GM19468 (cell line): ENCODE results near the gene TMEM61.
"Not testable (repeated sequence)": the region's sequence is repeated elsewhere in the genome, so short reads cannot be mapped to it uniquely, and the experiment has no call there.

ENCODE experiments used
- ATAC-seq: cut with Tn5 transposase; IDR thresholded peaks from one replicate; pipeline ENCODE4 v1.9.1; 2021; ENCODE audit warnings: mild to moderate bottlenecking, moderate library complexity, moderate number of reproducible peaks; ENCODE audit not compliant: unreplicated experiment; ENCODE audit errors: extremely low read depth

Gene TMEM61

DNA sequence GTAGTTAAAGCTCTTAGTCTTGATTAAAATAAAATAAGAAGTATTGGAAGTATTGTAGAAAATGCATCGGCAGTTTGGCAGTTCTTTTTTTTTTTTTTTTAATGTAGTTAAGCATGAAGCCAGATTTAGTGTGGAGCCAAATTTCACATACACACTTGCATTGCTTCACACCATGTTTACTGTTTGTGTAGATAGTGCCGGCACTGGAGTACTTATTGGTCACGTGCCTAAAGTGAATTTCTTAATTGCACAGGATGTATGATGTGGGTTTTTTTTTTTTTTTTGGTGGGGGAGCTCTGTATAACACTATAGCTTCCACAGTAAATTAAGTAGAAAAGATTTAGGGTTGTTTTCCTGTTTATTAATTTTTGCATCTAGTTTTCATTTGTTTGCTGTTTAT is 21.2 kb upstream of the TMEM61 start:
- no peak for ATAC-seq

- no peak for ATAC-seq
These were observed 17.6 kb upstream of the TMEM61 start for GRCh38 chr1:54962612-54963395.

GRCh38 chr1:54963829-54964228 is 16.6 kb upstream of the TMEM61 start:
- not testable (repeated sequence) for ATAC-seq

- ATAC-seq, result peak; percentile 69
These were observed 14.6 kb upstream of the TMEM61 start for GRCh38 chr1:54965624-54966340.

DNA sequence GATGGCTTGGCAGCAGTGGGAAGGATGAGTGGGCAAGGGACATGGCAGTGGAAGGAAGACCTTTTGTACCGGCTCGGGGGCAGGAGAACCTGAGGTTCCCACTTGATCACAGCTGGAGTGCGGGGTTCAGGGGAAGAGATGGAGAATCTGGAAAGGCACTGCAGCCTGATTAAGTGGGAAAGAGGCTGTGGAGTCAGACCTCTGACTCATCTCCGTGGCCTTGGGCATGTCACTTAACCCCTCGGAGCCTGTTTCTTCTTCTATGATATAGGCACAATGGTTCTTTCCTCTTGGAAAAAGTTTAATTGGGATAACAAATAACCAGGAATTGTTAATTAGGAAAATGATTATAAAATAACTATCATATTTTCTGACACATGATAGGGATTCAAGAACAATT is 13.1 kb upstream of the TMEM61 start:
- ATAC-seq, result no peak

GRCh38 chr1:54968551-54968950 is 11.9 kb upstream of the TMEM61 start:
- no peak for ATAC-seq

GRCh38 chr1:54969879-54970278 is 10.5 kb upstream of the TMEM61 start:
- ATAC-seq, result no peak

- no peak for ATAC-seq
These were observed 9.5 kb upstream of the TMEM61 start for GRCh38 chr1:54970901-54971300.

- peak; percentile 47 for ATAC-seq
These were observed 9.1 kb upstream of the TMEM61 start for GRCh38 chr1:54971317-54971791.

DNA sequence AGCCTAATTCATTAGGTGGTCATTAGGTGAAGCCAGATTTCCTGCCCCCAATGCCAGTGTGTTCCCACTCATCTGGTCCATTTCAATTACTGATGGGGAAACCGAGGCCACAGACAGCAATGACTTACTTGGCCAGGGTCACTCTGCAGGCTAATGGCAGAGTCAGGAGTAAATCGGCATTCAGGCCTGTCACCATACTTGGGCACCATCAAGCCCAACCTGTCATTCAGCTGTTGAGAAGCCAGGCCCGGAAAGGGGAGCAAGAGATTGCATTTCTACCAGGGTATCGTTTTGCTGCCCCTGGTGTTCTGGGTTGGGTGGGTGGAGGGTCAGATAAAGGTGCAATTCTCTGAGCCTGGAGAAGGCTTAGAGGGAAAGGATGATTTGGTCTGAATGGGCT is 8.0 kb upstream of the TMEM61 start:
- ATAC-seq, result no peak

DNA sequence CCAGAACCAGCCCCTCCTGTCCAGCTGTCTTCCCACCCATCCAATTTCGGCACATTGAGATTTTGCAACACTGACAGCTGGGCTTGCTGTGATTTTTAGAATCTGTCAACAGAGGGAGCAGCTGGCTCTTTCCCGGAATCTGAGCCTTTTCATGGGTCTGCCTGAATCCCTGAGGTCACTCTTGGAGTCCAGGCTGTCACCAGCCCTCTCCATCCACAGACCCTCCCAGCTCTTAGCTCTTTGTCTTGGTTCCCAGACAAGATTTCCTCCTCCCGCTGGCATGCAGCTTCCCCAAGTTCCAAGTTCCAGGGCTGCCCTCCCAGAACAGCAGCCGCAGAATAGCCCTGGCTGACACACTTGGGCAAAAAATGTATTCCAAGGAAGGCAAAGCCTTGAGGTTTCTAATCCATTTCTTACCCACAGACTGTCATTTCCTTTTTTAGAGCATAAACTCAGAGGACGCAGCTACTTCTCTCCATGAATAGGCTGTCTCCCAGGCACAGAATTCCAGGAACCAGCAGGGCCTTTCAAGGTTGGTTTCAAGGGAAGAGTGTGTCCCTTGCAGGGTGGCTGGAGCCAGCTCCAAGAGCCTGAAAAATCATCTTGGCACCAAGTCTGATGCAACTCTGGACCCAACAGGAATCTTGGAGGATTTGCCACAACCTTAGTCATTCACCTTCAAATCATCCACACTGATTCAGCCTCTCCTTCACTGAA is 7.1 kb upstream of the TMEM61 start:
- no peak for ATAC-seq

DNA sequence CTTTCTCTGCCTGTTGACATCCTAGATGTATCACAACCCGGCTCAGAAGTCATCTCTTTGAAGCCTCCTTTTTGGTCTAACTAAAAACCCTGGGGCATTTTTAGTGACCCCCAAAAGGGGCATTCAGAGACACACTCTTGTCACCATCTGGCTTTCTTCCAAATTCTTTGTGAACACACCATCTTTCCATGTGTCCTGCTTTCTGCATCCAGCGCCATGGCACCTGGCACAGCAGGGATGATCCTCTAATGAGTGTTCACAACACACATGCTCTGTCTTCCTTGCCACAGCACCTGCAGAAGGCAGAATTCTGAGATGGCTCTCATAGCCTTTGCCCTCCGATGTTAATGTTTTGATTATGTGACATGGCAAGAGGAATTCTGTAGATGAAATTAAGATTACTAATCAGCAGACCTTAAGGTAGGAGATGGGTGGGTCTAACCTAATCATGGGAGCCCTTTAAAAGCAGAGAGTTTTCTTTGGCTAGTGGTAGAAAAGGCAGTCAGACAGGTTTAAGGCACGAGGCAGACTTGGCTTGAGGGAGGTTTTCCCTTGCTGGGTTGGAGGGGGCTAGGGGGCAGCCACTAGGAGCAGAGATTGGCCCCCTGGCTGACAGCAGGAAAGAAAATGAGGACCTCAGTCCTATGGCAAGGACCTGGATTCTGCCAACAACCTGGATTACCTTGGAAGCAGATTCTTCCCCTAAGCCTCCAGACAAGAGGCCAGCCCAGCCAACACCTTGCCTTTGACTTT is 4.9 kb upstream of the TMEM61 start:
- ATAC-seq, result no peak

GRCh38 chr1:54976747-54977146 is 3.7 kb upstream of the TMEM61 start:
- ATAC-seq, result no peak

DNA sequence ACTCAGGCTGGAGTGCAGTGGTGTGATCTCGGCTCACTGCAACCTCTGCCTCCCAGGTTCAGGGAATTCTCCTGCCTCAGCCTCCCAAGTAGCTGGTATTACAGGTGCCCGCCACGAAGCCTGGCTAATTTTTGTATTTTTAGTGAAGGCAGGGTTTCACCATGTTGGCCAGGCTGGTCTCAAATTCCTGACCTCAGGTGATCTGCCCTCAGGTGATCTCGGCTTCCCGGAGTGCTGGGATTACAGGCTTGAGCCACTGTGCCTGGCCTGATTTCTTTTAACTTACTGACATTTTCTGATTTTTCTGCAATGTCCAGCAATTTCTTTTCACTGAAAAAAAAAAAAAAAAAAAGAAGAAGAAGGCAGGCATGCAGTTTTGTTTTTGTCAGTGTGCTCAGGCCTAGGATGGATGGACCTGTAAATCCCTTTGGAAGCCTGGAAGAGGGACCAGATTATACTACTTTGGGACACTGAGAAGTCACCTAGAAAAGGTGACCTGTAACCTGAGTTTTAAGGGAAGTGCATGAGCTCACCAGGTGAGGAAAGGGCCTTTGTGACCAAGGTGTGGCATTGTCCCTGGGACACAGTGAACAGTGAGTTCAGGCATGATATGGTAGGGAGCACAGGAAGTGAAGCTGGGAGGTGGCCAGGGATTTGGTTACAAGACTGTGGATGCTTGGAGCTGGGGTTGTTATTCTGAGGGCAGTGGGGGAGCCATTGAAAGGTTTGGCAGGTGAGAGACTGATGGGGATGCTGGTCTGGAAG is 2.7 kb upstream of the TMEM61 start:
- ATAC-seq, result no peak

DNA sequence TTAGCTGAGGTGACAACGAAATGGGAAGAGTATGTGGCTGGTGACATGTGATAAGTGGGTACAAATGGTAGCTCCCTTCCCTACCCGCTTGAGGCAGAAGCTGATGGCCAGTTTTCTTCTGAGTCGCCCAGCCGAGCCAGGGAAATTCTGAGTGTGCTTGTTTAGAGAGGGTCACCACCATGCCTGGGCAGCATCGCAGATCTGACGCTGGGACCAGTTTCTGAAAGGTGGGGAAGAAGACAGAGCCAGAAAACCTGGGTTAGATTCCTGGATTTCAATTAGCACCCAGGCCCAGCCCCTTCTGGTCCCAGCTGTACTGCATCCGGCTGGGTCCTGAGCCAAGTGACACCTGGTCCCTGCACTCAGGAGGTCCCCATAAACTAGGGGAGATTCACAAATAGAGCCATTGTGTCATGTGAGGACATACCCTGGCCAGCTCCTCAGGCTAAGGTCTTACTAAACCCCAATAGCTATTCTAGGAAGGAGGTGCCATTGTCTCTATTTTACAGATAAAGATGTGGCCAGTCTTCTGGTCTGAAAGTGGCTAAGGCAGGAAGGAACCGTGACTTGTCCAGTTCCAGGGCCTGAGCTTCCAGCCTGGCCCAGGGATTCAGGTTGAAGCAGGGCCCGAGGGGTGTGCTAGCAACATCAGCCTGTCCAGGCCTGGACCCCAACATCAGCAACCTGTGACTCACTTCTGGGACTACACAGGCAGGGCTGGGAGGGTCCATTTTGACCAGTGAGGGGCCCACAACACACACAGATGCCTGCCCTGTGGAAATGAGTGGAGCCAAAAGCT is 1.7 kb upstream of the TMEM61 start:
- no peak for ATAC-seq

GRCh38 chr1:54979327-54979891 is 1.0 kb upstream of the TMEM61 start:
- no peak for ATAC-seq

- ATAC-seq, result no peak
These were observed 341 bp upstream of the TMEM61 start for GRCh38 chr1:54980046-54980527.

DNA sequence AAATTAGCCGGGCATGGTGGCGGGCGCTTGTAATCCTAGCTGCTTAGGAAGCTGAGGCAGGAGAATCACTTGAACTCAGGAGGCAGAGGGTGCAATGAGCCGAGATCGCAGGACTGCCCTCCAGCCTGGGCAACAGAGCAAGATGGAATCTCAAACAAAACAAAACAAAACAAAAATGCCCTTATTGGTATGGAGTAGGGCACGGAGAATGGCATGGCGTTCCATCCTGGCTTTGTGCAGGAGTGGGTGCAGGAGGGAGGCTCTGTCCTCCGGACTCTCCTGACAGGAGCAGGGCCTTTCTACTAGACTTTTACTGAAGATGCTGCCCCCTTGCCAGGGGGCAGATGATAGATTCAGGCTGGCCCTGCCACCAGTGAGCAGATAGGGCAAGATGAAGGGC is 1.0 kb downstream of the TMEM61 start:
- no peak for ATAC-seq
